NCI-H2227 (cell line): ENCODE data around the gene CDIP1.

ENCODE experiments used
- DNase-seq: peaks from one replicate; lab custom pipeline; 2025; ENCODE audit not compliant: unreplicated experiment; lab: John Stamatoyannopoulos, UW

CDIP1 gene

DNA sequence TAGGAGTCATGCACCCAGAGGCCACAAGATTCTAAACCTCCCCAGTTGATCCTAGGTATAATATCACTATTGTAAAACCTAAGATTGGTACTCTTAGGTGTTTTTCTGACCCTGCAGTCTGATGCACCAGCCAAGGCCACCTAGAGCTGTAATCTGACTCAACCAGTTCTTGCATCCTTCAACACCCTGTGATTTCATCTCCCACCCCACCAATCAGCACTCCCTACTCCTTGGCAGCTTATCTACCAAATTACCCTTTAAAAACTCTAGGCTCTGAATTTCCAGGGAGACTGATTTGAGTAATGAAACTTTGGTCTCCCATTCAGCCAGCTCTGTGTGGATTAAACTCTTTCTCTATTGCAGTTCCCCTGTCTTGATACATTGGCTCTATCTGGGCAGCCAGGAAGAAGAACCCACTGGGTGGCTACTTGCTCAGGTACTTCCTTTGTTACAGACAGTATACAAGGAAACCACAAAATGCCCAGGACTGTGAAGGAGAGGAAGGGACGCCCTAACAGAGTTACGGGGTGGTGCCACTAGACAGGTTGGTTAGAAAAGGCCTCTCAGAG lies 1.2 kb upstream of the CDIP1 start:
- no peak for DNase-seq

DNA sequence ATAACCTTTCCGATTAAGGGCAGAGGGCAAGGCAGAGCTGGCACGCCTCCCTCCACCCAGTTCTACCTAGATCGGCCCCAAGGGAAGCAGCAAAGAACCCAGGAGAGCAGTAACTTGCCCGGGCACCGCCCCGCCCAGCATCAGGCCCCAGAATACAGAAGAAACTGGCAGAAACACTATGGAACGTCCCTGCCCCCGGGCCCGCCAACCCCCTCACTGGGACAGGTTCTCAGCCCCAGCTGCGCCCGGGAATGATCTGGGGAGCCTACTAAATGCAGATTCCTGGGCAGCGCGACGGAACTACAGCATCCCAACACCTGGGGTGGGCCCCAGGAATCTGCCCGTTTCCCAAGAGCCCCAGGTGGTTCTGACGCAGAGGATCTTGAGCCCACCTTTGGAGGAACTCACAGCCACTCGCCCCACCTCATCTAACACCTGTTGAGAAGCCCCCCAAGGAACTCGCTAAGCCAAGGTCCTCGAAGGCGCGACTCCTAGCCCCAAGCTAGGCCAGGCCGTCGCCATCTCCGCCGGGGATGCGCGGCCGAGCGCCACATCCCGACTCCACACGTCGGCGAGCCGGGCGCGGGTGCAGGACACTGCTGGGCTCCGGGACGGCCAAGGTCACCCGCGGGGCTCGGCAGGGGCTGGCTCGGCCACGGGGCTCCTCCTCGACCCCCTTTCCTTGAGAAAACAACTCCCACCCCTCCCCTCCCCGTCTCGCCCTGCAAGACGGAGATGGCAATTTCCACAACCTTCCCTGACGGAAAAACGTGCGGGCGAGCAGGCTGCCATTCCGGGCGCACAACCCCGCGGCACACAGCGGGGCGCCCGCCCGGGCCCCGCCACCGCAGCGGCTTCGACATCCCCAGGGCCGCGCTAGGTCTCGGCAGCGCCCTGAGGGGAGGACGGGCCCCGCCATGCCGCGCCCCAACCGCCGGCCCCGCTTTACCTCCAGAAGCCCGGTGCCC lies 913 bp downstream of the CDIP1 start:
- DNase-seq, result peak; percentile 29

DNA sequence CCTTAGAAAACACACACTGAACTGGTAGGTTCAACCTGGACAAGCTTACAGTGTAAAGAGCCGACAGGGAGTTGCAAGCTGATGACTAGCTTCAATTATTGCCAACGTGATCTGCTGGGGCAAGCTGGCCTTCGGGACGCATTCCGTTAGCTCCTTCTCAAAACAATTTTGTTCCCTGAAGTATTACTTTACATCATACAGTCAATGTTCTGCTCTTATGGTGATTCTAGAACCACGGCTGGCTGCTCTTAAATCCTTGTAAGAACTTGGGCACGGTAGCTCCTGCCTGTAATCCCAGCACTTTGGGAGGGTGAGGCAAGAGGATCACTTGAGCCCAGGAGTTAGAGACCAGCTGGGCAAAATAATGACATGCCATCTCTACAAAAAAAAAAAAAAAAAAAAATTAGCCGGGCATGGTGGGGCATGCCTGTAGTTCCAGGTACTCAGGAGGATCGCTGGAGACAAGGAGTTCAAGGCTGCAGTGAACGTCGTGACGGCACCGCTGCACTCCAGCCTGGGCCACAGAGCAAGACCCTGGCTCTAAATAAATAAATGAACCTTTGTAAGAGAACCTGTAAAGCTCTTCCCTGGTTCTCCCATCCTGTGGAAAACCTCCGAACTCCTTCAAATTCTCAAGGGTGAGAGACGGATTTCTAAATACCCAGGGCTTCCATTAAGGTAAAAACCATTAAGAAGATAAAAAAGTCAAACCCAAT lies 2.0 kb downstream of the CDIP1 start:
- no peak for DNase-seq

DNA sequence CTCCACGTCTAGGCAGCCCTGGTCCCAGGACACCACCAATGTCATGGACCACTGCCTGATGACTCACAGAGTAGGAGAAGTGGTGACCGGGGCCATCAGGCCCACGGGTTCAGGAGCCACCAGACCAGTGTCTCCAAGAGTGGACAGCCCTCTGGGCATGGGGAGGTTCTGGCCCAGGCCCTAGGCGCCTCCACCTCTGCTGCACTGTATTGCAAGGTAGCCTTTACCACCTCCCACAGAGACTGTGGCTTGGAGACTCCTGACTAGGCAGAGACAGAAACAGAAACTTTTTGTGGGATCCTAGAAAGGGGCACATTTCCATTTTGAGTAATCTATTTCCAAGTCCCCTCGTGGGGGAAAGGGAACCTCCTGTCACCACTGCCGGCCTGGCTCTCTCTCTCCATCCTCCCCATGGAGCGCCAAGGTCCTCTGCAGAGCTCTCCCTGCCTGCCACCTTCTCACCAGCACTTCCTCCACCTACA lies 2.9 kb downstream of the CDIP1 start:
- DNase-seq, result no peak

DNA sequence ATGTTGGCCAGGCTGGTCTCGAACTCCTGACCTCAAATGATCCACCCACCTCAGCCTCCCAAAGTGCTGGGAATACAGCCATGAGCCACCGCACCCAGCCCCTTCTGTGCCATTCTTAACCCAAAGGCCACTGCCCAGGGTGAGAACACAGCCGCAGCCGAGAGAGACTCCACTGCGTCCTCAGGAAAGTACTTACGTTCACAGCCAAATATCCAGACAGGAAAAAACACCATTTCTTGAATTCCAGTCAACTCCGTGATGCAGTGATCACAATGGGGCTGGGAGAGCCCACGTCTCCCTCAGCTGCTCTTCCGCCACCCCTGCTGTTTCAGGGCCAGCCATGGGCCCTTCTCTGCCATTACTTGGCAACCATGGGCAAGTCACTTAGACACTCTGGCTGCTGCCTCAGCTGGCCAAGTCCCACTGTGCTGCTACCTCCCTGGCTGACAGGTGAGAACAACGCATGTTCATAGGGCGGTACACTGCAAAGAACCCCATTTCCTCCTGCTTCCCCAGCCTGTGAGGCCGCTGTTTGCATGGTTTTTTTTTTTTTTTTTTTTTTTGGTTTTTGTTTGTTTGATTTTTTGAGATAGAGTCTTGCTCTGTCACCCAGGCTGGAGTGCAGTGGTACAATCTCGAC lies 4.3 kb downstream of the CDIP1 start:
- no peak for DNase-seq

DNA sequence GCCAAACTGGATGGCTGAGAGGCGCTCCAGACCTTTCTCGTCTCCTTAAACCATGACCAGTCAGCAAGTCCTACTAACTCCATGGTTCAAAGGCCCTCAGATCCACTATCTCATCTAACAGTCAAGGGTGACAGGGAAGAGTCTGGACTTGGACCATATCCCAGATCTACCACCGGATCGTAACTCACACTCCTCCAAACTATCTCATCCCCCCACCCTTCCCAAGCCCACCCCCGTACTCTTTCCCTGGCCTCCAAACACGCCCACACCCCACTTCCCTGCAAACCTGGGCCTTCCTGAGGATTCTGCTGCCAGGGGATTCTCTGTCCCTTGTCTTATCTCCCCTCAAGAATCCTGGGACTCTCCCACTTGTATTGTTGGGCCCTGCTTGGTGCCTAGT lies 5.1 kb downstream of the CDIP1 start:
- DNase-seq, result no peak

DNA sequence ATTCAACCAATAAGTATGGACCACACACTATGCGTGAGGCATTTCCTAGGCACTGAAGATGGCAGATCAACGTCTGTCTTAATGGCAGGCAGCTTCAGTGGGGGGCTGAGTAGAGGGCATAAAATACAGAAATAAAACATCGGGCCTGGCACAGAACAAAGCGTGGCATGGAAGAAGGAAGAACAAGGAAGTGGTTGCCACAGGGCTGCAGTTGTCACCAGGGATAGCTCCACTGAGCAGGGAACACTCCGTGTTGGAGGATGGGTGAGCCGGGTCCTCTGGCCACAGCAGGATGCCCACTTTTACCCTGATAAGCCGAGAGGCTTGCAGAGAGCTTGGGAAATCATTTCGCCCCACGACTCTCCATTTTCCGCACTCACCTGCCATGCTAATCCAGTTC lies 6.3 kb downstream of the CDIP1 start:
- no peak for DNase-seq

DNA sequence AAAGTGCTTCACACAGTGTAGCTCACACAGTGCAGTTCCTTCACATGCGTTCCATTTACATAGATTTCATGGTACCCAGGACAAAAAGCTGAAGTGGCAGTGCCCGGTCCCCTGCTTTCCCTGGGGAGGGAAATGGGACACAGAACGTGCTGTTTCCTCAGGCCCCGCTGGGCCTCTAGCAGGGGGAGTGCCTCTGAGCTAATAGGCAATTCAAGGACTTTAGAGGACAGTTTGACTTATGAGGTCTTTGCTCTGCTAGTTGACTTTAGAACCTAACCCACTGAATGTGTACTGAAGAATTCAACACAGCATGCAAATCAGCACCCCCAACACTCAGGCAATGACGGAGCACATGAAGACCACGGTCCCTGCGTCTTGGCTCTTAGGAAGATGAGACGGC lies 6.8 kb downstream of the CDIP1 start:
- no peak for DNase-seq

DNA sequence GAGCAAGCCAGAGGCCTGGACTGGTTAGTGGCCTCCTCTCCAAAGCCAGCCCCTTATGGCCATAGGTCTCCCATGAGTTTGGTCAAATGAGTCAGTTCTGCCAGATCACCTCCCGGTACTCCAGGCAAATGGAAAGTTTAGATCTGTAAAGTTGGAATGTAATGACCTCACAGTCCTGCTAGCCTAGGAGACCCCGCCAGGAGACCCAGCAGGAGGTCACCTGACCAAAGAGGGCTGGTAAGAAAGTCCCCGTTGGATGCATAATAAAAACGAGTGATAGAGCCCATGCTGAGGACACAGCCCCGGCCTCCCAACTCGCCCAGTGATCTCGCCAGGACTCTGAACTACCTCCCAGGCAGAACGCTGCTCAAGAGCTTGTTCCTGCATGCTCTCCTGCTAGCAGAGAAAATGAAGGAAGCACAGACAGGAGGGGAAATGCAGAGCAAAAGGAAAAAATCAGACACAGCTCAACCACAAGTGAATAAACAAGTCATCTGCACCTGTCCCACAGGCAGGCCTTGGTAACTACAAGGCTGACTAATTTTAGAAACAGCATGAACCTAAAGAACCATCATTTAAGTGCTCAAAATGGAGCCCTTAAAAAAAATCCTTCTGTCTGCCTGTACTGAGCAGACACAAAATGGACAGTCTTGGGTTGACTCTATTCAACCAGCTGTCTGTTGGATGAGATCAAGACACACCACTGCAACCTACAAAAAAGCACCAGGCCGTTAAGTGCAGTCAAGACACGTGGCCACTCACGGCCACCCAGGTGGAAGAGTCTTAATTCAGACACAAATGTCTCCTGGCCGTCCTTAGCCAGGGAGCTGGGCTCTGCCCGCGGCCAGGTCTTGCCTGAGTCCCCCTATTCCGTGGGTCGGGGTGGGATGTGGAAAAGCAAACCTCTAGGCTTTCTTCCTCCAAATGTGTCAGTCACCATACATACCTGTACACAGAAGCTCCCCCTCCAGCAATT lies 9.2 kb downstream of the CDIP1 start:
- peak; percentile 22 for DNase-seq

DNA sequence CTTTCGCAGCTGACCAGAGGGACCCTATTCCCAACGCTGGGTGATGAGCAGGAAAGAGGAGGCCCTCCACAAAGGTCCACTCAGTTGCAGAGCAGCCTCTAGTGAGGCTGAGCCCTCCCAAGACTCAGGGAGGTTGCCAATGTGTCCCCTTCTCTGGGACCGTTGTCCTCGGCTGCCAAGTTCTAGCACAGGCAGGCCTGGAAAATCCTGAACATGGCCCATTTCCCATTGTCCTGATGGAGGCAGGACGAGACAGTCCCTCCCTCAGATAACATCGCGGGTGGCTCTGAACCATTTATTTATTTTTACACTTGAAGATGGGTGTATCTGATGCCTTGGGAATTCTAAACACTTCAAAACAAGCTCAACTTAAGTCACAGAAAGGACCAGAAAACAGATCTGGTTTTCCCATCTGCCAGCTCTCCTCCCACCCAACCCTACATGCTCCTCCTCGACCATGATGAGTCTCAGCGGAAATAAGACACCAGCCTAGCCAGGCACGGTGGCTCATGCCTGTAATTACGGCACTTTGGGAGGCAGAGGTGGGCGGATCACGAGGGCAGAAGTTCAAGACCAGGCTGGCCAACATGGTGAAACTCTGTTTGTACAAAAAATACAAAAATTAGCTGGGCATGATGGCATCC lies 12.8 kb downstream of the CDIP1 start:
- no peak for DNase-seq

DNA sequence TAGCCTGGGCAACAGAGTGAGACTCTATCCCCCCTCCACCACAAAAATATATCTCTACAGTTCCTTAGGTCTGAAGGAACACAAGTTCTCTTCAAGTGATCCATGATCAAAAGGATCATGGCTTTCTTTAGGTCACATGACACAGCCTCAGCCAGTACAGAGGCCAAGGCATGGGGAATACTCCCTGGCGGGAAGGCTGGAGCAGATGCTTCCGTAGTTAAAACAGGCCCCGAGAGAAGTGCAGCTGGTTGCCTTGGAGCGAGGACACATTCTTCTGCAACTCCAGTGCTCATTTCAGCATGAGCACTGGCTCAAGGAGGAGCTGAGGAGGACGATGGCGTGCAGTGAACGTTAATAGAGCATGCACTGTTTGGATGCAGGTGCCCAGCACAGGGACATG lies 13.5 kb downstream of the CDIP1 start:
- no peak for DNase-seq

DNA sequence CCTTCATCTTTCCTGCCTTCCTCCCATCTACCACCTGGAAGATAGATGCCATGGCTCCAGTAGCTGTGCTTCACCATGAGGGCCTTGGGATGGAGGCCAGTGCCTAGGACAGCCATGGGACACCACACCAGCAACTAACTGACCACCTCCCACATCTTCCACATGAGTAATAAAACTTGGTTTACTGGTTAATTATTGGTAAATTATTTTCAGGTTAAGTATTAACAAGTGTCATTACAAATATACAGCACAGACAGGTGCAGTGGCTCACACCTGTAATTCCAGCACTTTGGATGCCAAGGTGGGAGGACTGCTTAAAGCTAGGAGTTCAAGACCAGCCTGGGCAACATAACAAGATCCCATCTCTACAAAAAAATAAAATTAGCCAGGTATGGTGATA lies 14.0 kb downstream of the CDIP1 start:
- no peak for DNase-seq

DNA sequence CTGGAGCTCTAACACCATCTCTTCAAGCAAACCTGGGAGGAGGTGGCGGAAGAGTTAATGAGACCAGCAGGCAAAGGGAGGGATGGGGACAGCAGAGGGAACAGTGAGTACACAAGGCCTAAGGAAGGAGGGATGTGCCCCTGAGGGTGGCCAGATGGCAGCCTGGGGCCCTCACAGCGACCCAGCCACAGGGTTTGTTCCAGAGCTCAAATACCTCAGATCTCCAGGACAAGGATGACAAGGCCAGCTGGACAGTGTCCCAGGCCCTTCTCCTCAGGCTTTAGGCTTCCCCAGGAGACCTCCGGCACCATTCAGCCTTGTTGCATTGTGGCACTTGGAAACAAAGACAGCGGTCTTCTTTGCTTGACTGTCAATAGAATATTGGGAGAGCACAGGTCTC lies 14.9 kb downstream of the CDIP1 start:
- DNase-seq, result no peak

DNA sequence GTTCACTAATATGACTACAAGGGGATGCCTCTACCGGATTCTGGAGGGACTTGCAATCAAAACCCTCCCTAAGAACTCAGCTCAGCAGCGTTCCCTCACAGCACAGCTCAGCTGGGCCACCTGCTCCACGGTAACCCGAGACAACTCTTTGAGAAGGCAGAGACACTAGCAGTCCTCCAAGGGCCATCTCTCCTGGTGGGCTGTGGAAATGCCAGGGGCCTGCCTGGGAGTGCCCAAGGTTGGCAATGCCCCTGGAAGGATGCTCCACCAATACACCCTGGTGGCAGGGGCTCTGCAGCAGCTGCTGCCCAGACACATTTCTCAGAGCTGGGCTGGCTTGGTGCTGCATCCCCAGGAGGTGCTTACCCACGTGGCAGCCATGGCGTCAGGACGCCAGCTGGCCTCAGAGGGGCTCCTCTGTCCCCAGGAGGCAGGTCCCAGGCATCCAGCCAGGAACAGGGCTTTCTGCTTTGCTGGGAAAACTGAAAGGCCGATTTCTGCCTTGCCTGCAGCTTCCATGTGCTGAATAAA lies 16.5 kb downstream of the CDIP1 start:
- DNase-seq, result no peak

DNA sequence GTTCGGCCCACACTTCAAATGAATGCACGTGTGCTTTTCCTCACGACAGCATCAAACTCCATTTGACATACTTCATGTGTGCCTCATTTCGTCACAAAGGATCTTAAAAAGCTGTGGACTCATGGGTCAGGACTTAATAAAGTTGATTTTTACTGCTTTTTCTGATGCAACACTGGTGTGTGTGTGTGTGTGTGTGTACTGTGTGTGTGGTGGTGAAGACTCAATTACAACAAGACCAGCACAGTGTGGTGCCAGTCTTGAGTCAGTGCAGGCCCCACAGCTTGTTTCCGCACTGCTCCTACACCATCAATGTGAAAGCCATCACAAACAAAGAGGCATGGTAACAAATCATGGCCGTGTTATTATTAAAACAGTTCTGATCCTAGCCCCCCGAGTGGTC lies 17.7 kb downstream of the CDIP1 start:
- DNase-seq, result no peak

DNA sequence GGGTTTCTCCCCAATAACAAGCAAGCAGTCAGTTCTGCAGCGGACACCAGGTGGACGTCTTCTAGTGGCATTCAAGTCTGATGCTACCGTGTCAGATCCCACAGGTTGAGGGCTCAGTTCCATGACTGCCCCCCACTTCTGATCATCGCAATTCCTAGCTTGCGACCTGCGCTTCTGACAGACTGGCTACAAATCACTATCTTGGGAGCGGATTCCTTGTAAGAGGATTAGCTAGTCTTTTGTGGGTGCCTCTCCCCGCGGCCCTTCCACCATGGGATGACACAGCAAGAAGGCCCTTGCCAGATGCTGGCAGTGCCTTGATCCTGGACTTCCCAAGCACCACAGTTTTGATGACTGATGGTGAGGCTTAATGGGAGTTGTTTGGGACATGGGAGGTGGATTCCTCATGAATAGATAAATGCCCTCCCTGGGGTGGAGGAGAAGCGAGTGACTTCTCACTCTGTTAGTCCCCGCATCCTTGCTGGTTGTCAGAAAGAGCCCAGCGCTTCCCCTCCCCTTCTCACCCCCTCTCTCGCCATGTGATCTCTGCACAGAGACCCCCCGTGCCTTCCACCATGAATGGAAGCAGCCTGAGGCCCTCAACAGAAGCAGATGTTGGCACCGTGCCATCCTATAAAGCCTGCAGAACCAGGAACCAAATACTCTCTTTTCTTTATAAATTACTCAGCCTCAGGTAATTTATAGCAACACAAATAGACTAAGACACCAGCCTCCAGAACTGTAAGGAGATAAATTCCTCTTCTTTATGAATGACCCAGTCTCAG lies 19.1 kb downstream of the CDIP1 start:
- DNase-seq, result no peak

DNA sequence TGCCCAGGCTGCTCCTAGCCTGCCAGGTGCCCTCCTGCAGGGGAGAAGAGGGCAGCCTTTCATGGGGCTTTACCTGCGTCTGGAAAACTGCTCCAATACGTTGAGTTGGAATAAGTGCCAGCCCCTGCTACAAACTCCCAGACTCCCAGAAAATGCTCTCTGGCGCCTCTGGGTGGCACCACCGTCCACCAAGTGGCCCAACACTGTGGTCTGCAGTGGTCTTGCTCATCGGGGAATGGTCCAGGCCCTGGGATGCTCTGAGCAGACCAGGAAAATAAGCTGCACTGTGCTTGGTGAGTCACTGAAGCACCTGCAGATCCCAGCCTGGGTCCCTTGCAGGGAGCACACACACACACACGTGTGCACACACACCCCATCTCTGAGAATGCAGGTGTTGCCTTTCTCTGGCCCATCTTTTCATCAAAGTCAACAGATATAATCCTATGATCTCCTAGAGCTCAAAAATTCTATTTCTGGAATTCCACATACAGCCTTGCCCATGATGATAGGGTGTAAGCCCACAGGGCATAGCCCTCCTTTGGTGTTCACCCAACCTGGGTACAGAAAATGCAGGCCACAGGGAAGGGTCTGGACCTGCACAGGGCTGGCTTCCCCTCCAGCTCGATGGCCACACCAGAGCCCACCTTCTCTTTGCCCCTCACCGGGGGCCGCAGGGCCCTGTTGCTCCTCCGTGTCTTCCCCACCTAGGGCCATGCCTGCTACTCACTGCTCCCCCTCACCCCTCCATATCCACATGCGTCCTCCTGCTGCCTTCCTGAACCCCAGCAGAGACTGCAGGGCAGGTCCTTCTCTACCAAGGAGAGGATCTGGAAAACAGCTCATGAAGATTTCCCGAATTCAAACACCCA lies 20.5 kb downstream of the CDIP1 start:
- DNase-seq, result peak; percentile 77
